NT2/D1 (cell line): ENCODE data around the gene MARCKSL1.

Source experiments
- DNase-seq: peaks from one replicate; pipeline ENCODE4 v3.0.0-alpha.2; 2011; ENCODE audit warnings: low read depth, low spot score
- H3K27me3 ChIP-seq: 2 replicates; pipeline ENCODE4 v1.6.0; 2011; ENCODE audit warnings: mild to moderate bottlenecking; ENCODE audit not compliant: insufficient read length, insufficient read depth
- H3K36me3 ChIP-seq: 2 replicates; pipeline ENCODE4 v1.6.1; 2011; ENCODE audit warnings: mild to moderate bottlenecking, low read length, mixed read lengths; ENCODE audit not compliant: insufficient read depth, insufficient read length
- H3K4me1 ChIP-seq: 2 replicates; pipeline ENCODE4 v1.5.1; 2011; ENCODE audit not compliant: insufficient read depth, insufficient read length
- H3K4me3 ChIP-seq: 2 replicates; pipeline ENCODE4 v1.5.1; 2011; ENCODE audit warnings: low read depth; ENCODE audit not compliant: insufficient read length
- H3K9ac ChIP-seq: 2 replicates; pipeline ENCODE4 v1.6.0; 2011; ENCODE audit warnings: low read depth; ENCODE audit not compliant: insufficient read length
- H3K9me3 ChIP-seq: 2 replicates; pipeline ENCODE4 v1.5.1; 2011; ENCODE audit warnings: mild to moderate bottlenecking, low read length; ENCODE audit not compliant: insufficient read depth
- SUZ12 ChIP-seq: IDR thresholded peaks from 2 replicates; pipeline ENCODE4 v1.6.1; 2011; ENCODE audit not compliant: insufficient read length, insufficient read depth; ENCODE audit errors: extremely low read depth
- YY1 ChIP-seq: IDR thresholded peaks from 2 replicates; pipeline ENCODE4 v1.6.1; 2011; ENCODE audit not compliant: insufficient read length, insufficient read depth
- ZNF274 ChIP-seq: IDR thresholded peaks from 2 replicates; pipeline ENCODE4 v1.6.1; 2011; ENCODE audit warnings: mild to moderate bottlenecking, low read depth, low read length

The MARCKSL1 gene

GRCh38 chr1:32335790-32336590 lies at the start of gene MARCKSL1:
TSS of gene MARCKSL1 (minus strand) at chr1:32336233. CDS start at chr1:32336033, 200 bp downstream.
- Histone ChIP-seq H3K27me3 (peaks cover 10% of the 10 kb centered on the region), H3K36me3 (peaks cover 43% of the 10 kb centered on the region), H3K4me3 (peak within 1 kb of the TSS; percentile 83), H3K4me1 (peaks cover 32% of the 10 kb centered on the region), H3K9ac (peak within 1 kb of the TSS; percentile 98), H3K9me3 (no peaks in the 10 kb centered on the region)
- DNase-seq: peak; percentile 69
- no peak for TF ChIP-seq SUZ12
- no peak for TF ChIP-seq YY1
- no peak for TF ChIP-seq ZNF274

DNA sequence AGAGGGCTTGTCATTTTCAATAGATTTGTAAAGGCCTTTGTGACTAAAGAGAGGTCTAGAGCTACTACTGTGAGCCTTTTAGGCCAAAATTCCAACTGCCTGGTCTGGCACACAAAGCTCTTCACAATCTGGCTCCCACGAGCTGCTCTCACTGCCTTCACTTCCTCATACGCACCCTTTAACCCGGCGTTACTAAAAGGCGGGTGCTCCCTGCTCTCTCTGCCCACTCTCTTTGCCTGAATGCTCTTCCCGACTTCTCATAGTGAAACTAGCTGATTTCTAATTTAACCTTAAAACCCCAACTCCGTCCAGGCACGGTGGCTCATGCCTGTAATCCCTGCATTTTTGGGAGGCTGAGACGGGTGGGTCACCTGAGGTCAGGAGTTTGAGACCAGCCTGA lies 44.0 kb upstream of the MARCKSL1 start:
- TF ChIP-seq ZNF274 (no peak), YY1 (no peak), SUZ12 (no peak)
- Histone ChIP-seq H3K9ac (no peak overlapping the region), H3K9me3 (no peaks in the 10 kb centered on the region), H3K36me3 (peaks cover 98% of the 10 kb centered on the region), H3K4me3 (no peak overlapping the region), H3K27me3 (no peaks in the 10 kb centered on the region), H3K4me1 (no peaks in the 10 kb centered on the region)
- DNase-seq: no peak

DNA sequence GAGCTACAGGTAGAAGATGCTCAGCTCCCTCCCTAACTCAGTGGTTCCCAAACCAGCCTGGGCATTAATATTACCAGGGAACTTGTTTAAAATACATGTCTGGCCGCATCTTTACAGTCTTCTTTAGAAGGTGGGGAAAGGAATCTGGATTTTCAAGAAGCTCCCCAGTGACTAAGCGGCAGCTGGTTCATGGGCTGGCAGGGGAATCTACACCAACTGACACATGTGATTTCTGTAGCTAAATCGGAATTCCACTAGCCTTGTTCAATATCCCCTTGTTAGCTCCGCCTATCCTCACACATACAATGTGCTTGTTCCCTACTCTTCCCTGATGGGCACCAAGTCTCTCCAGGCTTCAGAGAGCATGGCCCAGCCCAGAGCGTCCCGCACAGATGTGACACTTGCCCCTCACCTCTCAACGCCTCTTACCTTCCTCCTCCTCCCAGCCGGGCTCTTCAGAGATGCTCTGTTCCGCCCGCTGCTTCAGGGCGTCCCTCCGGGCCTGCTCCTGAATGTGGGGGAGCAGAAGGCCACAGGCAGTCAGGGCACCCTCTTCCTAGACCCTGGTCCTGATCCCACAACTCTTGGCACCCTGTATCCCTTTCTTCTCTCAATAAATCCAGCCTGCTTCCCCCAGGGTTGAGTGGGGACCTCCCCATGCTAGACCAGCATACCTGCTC lies 41.6 kb upstream of the MARCKSL1 start:
- Histone ChIP-seq H3K36me3 (peaks cover 97% of the 10 kb centered on the region), H3K9me3 (no peaks in the 10 kb centered on the region), H3K27me3 (no peaks in the 10 kb centered on the region), H3K4me1 (no peaks in the 10 kb centered on the region), H3K9ac (no peak overlapping the region), H3K4me3 (no peak overlapping the region)
- no peak for DNase-seq
- no peak for TF ChIP-seq SUZ12
- no peak for TF ChIP-seq YY1
- no peak for TF ChIP-seq ZNF274

DNA sequence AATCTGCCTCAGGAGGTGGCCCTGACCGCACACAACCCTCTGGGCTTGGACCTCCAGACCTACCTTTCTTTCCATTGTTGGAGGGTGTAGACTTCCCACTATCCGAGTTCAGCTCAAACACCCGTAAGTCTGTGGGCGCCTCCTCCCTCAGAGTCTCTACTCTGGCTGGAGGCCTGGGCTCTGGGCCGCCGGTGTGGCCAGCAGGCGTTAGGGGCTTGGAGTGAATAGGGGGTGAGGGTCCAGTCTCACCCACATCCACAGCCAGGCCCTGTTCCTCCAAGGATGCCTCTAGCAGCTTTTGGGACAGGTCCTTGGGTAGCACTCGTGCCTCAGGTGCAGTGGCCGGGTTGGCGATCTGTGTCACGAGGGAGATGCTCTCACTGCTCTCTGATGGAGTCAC lies 40.2 kb upstream of the MARCKSL1 start:
- Histone ChIP-seq H3K4me3 (no peak overlapping the region), H3K36me3 (peaks cover 97% of the 10 kb centered on the region)

DNA sequence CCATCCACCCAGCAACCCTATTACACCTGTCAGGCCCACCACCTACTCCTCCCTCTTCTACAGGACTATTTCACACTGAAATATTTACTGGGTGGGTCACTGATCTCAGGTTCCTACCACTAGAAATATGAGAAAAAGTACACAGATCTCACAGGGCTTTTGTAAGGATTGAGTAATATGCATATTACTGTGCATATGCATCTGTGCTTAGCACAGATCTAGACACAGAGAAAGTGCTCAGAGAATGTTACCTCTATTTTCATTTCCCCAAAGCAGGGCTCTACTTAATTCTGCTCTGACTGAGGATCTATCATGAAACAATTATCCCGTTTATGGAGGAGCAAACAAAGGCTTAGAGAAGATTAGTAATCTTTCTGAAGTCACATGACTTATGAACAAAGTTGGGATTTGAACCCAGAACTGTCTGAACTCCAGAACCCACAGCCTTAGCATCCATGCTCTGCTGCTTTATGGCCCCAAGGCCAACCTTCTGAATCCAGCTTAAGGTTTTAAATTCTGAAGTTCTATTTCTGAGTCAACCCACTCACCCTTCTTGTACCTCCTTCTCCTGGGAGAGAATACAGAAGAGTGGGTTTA lies 38.1 kb upstream of the MARCKSL1 start:
- H3K9ac ChIP-seq: no peak overlapping the region
- H3K4me1 ChIP-seq: no peaks in the 10 kb centered on the region
- no peaks in the 10 kb centered on the region for H3K9me3 ChIP-seq
- no peaks in the 10 kb centered on the region for H3K27me3 ChIP-seq
- DNase-seq: no peak
- H3K36me3 ChIP-seq: peaks cover 93% of the 10 kb centered on the region
- TF ChIP-seq ZNF274: no peak
- TF ChIP-seq YY1: no peak
- H3K4me3 ChIP-seq: no peak overlapping the region

More for the DNA sequence above, 40.2 kb upstream of the MARCKSL1 start:
- TF ChIP-seq ZNF274 (no peak), YY1 (no peak), SUZ12 (no peak)
- no peak for DNase-seq
- Histone ChIP-seq H3K27me3 (no peaks in the 10 kb centered on the region), H3K9me3 (no peaks in the 10 kb centered on the region), H3K4me1 (no peaks in the 10 kb centered on the region), H3K9ac (no peak overlapping the region)

GRCh38 chr1:32372149-32372756 lies 36.2 kb upstream of the MARCKSL1 start:
- TF ChIP-seq SUZ12 (no peak), ZNF274 (no peak), YY1 (no peak)
- DNase-seq: no peak
- H3K4me1 ChIP-seq: no peaks in the 10 kb centered on the region
- no peaks in the 10 kb centered on the region for H3K27me3 ChIP-seq
- no peak overlapping the region for H3K4me3 ChIP-seq
- no peaks in the 10 kb centered on the region for H3K9me3 ChIP-seq
- H3K36me3 ChIP-seq: peaks cover 93% of the 10 kb centered on the region
- no peak overlapping the region for H3K9ac ChIP-seq

GRCh38 chr1:32367912-32368635 lies 32.0 kb upstream of the MARCKSL1 start:
- TF ChIP-seq SUZ12 (no peak), YY1 (no peak), ZNF274 (no peak)
- H3K4me1 ChIP-seq: peaks cover 6% of the 10 kb centered on the region
- no peak overlapping the region for H3K4me3 ChIP-seq
- no peak for DNase-seq
- no peak overlapping the region for H3K9ac ChIP-seq
- H3K27me3 ChIP-seq: no peaks in the 10 kb centered on the region
- H3K36me3 ChIP-seq: peaks cover 90% of the 10 kb centered on the region
- no peaks in the 10 kb centered on the region for H3K9me3 ChIP-seq
